B cell (primary cell): Measurements from ENCODE around the gene GPC5. TPM values are rescaled to one million over a fixed set of nuclear protein-coding genes. Genes with fewer than 3 reads are reported as not detected.

Experiments
- ATAC-seq: fragments of 200-7000 bp; cut with Tn5 transposase; one replicate; pipeline ENCODE4 v1.10.0; 2021; ENCODE audit warnings: low read depth, mild to moderate bottlenecking, moderate number of reproducible peaks, moderate library complexity
- CTCF ChIA-PET: fragments of 350-600 bp; sonication (Branson Sonifier 250); formaldehyde crosslinking; loops from one replicate; lab custom pipeline; 2021; ENCODE audit warnings: antibody characterized with exemption, inconsistent platforms; lab: Charles Lee
- POLR2A ChIA-PET: fragments of 350-600 bp; sonication (Branson Sonifier 250); formaldehyde crosslinking; loops from one replicate; lab custom pipeline; 2021; ENCODE audit warnings: antibody characterized with exemption; lab: Charles Lee
- DNase-seq: peaks from one replicate; pipeline ENCODE4 v3.0.0; 2013
- H2AFZ ChIP-seq: 2 replicates; pipeline ENCODE4 v1.6.1; 2012; ENCODE audit warnings: mild to moderate bottlenecking, low read depth, low read length; ENCODE audit not compliant: insufficient read depth, poor library complexity, severe bottlenecking
- H3K27ac ChIP-seq, 2 donors: 1 replicate in 1 of 2; 2 replicates in 1 of 2; pipeline ENCODE4 v1.5.1; 2012 to 2013; ENCODE audit warnings: low read length in 2 of 2, mild to moderate bottlenecking in 2 of 2, moderate library complexity in 1 of 2
- H3K27me3 ChIP-seq, 4 experiments: fragments of 200-600 bp in 1 of 4; sonication (generic) in 1 of 4; replicated peaks in 1 of 4; 1 replicate in 2 of 4; 2 replicates in 2 of 4; pipeline versions ENCODE4 v1.6.1 to v1.7.0; 2013 to 2016; ENCODE audit warnings: low read length in 3 of 4, mild to moderate bottlenecking in 2 of 4, mixed read lengths in 1 of 4, moderate library complexity in 1 of 4; ENCODE audit not compliant: insufficient read depth in 4 of 4, control insufficient read depth in 3 of 4; ENCODE audit errors: control extremely low read depth in 1 of 4
- H3K36me3 ChIP-seq, 2 experiments: replicated peaks in 1 of 2; 1 replicate in 1 of 2; 2 replicates in 1 of 2; pipeline versions ENCODE4 v1.6.1 to v1.7.1; 2013; ENCODE audit warnings: low read length in 1 of 2; ENCODE audit not compliant: insufficient read depth in 2 of 2, control insufficient read depth in 1 of 2; ENCODE audit errors: control extremely low read depth in 1 of 2, extremely low read depth in 1 of 2
- H3K4me1 ChIP-seq, 2 donors: fragments of 200-600 bp in 1 of 2; sonication (generic) in 1 of 2; 1 replicate in 1 of 2; 2 replicates in 1 of 2; pipeline versions ENCODE4 v1.5.1 to v1.6.1; 2013 to 2017; ENCODE audit warnings: low read length in 2 of 2; ENCODE audit not compliant: control insufficient read depth in 2 of 2, insufficient read depth in 2 of 2
- H3K4me2 ChIP-seq: replicated peaks from 2 replicates; pipeline ENCODE3; 2012; ENCODE audit warnings: mild to moderate bottlenecking, low read depth, low read length; ENCODE audit not compliant: poor library complexity, severe bottlenecking
- H3K4me3 ChIP-seq, 5 experiments: fragments of 200-600 bp in 1 of 5; sonication (generic) in 1 of 5; 1 replicate in 3 of 5; 2 replicates in 2 of 5; pipeline versions ENCODE4 v1.5.1 to v1.7.0; 2011 to 2016; ENCODE audit warnings: low read length in 4 of 5, mild to moderate bottlenecking in 4 of 5, low read depth in 2 of 5, control low read depth in 1 of 5, moderate library complexity in 1 of 5; ENCODE audit not compliant: insufficient read depth in 1 of 5; ENCODE audit errors: control extremely low read depth in 1 of 5, extremely low read depth in 1 of 5
- H3K79me2 ChIP-seq: fragments of 200-600 bp; sonication (generic); one replicate; pipeline ENCODE4 v1.6.0; 2016; ENCODE audit warnings: low read length; ENCODE audit not compliant: control insufficient read depth, insufficient read depth
- H3K9ac ChIP-seq: fragments of 200-600 bp; sonication (generic); 2 replicates; pipeline ENCODE4 v1.6.1; 2017; ENCODE audit warnings: mild to moderate bottlenecking, low read length, moderate library complexity
- H3K9me3 ChIP-seq, 3 donors: one replicate each; pipeline versions ENCODE4 v1.6.1 to v1.7.1; 2013; ENCODE audit warnings: low read length in 2 of 3; ENCODE audit not compliant: control insufficient read depth in 2 of 3, insufficient read depth in 1 of 3; ENCODE audit errors: control extremely low read depth in 1 of 3
- H4K20me1 ChIP-seq: 2 replicates; pipeline ENCODE4 v1.6.0; 2012; ENCODE audit warnings: mild to moderate bottlenecking, low read length; ENCODE audit not compliant: insufficient read depth, control insufficient read depth, poor library complexity, severe bottlenecking
- H3K27ac Mint-ChIP-seq: one replicate; pipeline ENCODE4 v1.8.0; 2021; ENCODE audit warnings: mixed read lengths
- H3K27me3 Mint-ChIP-seq: one replicate; pipeline ENCODE4 v1.8.0; 2021; ENCODE audit warnings: mixed read lengths
- H3K4me1 Mint-ChIP-seq: one replicate; pipeline ENCODE4 v1.8.0; 2021; ENCODE audit warnings: mixed read lengths
- H3K4me3 Mint-ChIP-seq: one replicate; pipeline ENCODE4 v1.8.0; 2021; ENCODE audit warnings: mixed read lengths
- H3K9me3 Mint-ChIP-seq: one replicate; pipeline ENCODE4 v1.8.0; 2022; ENCODE audit warnings: mixed read lengths; ENCODE audit not compliant: insufficient read depth
- EZH2 ChIP-seq: IDR thresholded peaks from 2 replicates; pipeline ENCODE4 v1.6.1; 2012; ENCODE audit warnings: borderline replicate concordance, low read depth, mild to moderate bottlenecking, moderate library complexity, low read length; ENCODE audit not compliant: insufficient read depth, poor library complexity, severe bottlenecking
- WGBS: methylation state at CpG from one replicate; pipeline ENCODE4 v1.1.5; 2013; ENCODE audit warnings: missing lambda C conversion rate; ENCODE audit not compliant: insufficient coverage; 5-methylcytosine and 5-hydroxymethylcytosine counted together
- intact Hi-C: fragments of 100-400 bp; cut with micrococcal nuclease; formaldehyde crosslinking; loops from one replicate; pipeline ENCODE4 v1.10.0; 2022
- polyA plus RNA-seq: library from polyadenylated mRNA; depleted of rRNA; stranded (reverse); fragments of >200 nt; gene quantifications from 2 replicates; pipeline ENCODE4 v1.2.3, GENCODE V29; 2012
- total RNA-seq, 2 donors: library from RNA; stranded (reverse); fragments of 120-200 nt in 1 of 2; gene quantifications; 1 replicate in 1 of 2; 2 replicates in 1 of 2; pipeline versions ENCODE4 v1.2.3 to v1.2.4, GENCODE V29; 2013 to 2022
- TF ChIP-seq, protein P1 (sequence below): fragments of 200-600 bp; IDR thresholded peaks from one replicate; pipeline ENCODE4 v1.8.0; 2022; ENCODE audit warnings: antibody characterized with exemption, mild to moderate bottlenecking

The GPC5 gene
- total and polyA plus RNA-seq, 2 donors (not counting 1 experiment from before 2014, with no cell fraction given) = 0.15 to 0.30 TPM

DNA sequence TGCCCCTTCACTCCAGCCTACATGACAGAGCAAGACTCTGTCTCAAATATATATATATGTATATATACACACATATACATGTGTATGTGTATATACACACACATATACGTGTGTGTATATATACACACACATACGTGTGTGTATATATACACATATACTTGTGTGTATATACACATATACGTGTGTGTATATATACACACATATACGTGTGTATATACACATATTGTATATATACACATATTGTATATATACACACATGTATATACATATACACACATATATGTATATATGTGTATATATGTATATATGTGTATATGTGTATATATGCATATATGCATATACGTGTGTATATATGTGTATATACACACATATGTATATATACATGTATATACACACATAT is 173.3 kb downstream of the GPC5 start:
- H3K27me3 ChIP-seq = no peaks in the 10 kb centered on the region
- no peak for ATAC-seq
- ChIA-PET POLR2A (no interaction called here), CTCF (no interaction called here)
- Mint-ChIP-seq H3K27me3 (no peaks in the 10 kb centered on the region), H3K27ac (no peak overlapping the region), H3K4me1 (no peaks in the 10 kb centered on the region), H3K9me3 (peaks cover 2% of the 10 kb centered on the region), H3K4me3 (no peak overlapping the region)
- H3K27ac ChIP-seq = no peak overlapping the region
- no peaks in the 10 kb centered on the region for H3K9me3 ChIP-seq
- no peak overlapping the region for H3K4me3 ChIP-seq
- TF ChIP-seq EZH2 = no peak
- TF ChIP-seq, protein P1, sequence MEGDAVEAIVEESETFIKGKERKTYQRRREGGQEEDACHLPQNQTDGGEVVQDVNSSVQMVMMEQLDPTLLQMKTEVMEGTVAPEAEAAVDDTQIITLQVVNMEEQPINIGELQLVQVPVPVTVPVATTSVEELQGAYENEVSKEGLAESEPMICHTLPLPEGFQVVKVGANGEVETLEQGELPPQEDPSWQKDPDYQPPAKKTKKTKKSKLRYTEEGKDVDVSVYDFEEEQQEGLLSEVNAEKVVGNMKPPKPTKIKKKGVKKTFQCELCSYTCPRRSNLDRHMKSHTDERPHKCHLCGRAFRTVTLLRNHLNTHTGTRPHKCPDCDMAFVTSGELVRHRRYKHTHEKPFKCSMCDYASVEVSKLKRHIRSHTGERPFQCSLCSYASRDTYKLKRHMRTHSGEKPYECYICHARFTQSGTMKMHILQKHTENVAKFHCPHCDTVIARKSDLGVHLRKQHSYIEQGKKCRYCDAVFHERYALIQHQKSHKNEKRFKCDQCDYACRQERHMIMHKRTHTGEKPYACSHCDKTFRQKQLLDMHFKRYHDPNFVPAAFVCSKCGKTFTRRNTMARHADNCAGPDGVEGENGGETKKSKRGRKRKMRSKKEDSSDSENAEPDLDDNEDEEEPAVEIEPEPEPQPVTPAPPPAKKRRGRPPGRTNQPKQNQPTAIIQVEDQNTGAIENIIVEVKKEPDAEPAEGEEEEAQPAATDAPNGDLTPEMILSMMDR = no peak
- H3K4me2 ChIP-seq = no peak overlapping the region
- H3K79me2 ChIP-seq = no peaks in the 10 kb centered on the region
- no peaks in the 10 kb centered on the region for H3K4me1 ChIP-seq
- no peaks in the 10 kb centered on the region for H3K36me3 ChIP-seq
- H4K20me1 ChIP-seq = no peaks in the 10 kb centered on the region
- H2AFZ ChIP-seq = no peak overlapping the region
- intact Hi-C loops = no loop called here
- no peak overlapping the region for H3K9ac ChIP-seq
- WGBS = no CpG with 5 or more reads among the region's 5 CpGs
- no peak for DNase-seq

DNA sequence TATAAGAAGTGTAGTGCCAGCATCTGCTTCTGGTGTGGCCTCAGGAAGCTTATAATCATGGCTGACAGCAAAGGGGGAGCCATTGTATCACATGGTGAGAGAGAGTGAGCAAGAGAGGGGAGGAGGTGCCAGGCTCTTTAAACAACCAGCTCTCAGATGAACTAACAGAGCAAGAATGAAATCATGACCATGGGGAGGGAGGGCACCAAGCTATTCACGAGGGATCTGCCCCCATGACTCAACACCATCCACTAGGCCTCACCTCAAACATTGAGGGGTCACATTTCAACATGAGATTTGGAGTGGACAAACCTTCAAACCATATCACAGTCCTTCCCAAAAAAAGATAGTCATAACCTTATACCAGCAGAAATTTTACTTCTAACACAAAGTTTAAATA is 174.0 kb downstream of the GPC5 start:
- intact Hi-C loops = no loop called here
- Histone ChIP-seq H3K27me3 (no peaks in the 10 kb centered on the region), H3K4me2 (no peak overlapping the region), H3K4me3 (no peak overlapping the region), H3K9me3 (no peaks in the 10 kb centered on the region), H3K4me1 (no peaks in the 10 kb centered on the region), H4K20me1 (no peaks in the 10 kb centered on the region), H3K27ac (no peak overlapping the region), H2AFZ (no peak overlapping the region), H3K79me2 (no peaks in the 10 kb centered on the region), H3K36me3 (no peaks in the 10 kb centered on the region), H3K9ac (no peak overlapping the region)
- Mint-ChIP-seq H3K4me3 (no peak overlapping the region), H3K27ac (no peak overlapping the region), H3K9me3 (peaks cover 2% of the 10 kb centered on the region), H3K27me3 (no peaks in the 10 kb centered on the region), H3K4me1 (no peaks in the 10 kb centered on the region)
- no peak for DNase-seq
- no CpG with 5 or more reads among the region's 1 CpG for whole genome bisulfite sequencing
- ChIA-PET CTCF (no interaction called here), POLR2A (no interaction called here)
- ATAC-seq = no peak
- TF ChIP-seq EZH2 = no peak
- TF ChIP-seq, protein P1 = no peak
